Thymus (tissue), 11 donors: ENCODE results near the gene TSGA10. TPM values are rescaled to one million over a fixed set of nuclear protein-coding genes. Genes with fewer than 3 reads are reported as not detected.
"Not testable (repeated sequence)": the region's sequence is repeated elsewhere in the genome, so short reads cannot be mapped to it uniquely, and the experiment has no call there.

Experiments
- DNase-seq, 9 donors: peaks; one replicate each; pipeline ENCODE4 v3.0.0-alpha.2; 2013; ENCODE audit warnings: low spot score in 9 of 9, low read depth in 6 of 9, missing footprints in 1 of 9
- H3K27ac ChIP-seq, 2 donors: one replicate each; pipeline ENCODE4 v1.5.1; 2013; ENCODE audit warnings: control low read depth in 1 of 2, low read depth in 1 of 2, low read length in 1 of 2, mild to moderate bottlenecking in 1 of 2, moderate library complexity in 1 of 2
- H3K27me3 ChIP-seq, 2 donors: one replicate each; pipeline ENCODE4 v1.5.1; 2013; ENCODE audit warnings: low read length in 1 of 2; ENCODE audit not compliant: control insufficient read depth in 2 of 2, insufficient read depth in 1 of 2
- H3K36me3 ChIP-seq, 2 donors: one replicate each; pipeline ENCODE4 v1.5.1; 2013; ENCODE audit warnings: low read length in 1 of 2, mild to moderate bottlenecking in 1 of 2, moderate library complexity in 1 of 2; ENCODE audit not compliant: control insufficient read depth in 2 of 2, insufficient read depth in 2 of 2
- H3K4me1 ChIP-seq, 2 donors: one replicate each; pipeline ENCODE4 v1.5.1; 2013; ENCODE audit warnings: low read length in 2 of 2; ENCODE audit not compliant: control insufficient read depth in 2 of 2, insufficient read depth in 2 of 2
- H3K4me3 ChIP-seq, 2 donors: one replicate each; pipeline ENCODE4 v1.5.1; 2013; ENCODE audit warnings: low read length in 2 of 2, control low read depth in 1 of 2, mild to moderate bottlenecking in 1 of 2
- H3K9me3 ChIP-seq, 2 donors: one replicate each; pipeline ENCODE4 v1.5.1; 2013; ENCODE audit warnings: low read length in 1 of 2, mild to moderate bottlenecking in 1 of 2; ENCODE audit not compliant: control insufficient read depth in 2 of 2, insufficient read depth in 1 of 2
- WGBS: extraction: QIAGEN DNeasy Blood & Tissue Kit; methylation state at CpG from one replicate; pipeline ENCODE4 v1.1.7; 2013; 5-methylcytosine and 5-hydroxymethylcytosine counted together
- polyA plus RNA-seq: library from polyadenylated mRNA; stranded (reverse); fragments of 200-250 nt; gene quantifications from one replicate; pipeline ENCODE4 v1.2.3, GENCODE V29; 2013
- total RNA-seq: library from RNA; stranded (reverse); fragments of 120-200 nt; gene quantifications from one replicate; pipeline ENCODE4 v1.2.4, GENCODE V29; 2013
- donor health status: healthy.

Gene TSGA10
- total and polyA plus RNA-seq, 2 donors, result 6.8 to 8.9 TPM

DNA sequence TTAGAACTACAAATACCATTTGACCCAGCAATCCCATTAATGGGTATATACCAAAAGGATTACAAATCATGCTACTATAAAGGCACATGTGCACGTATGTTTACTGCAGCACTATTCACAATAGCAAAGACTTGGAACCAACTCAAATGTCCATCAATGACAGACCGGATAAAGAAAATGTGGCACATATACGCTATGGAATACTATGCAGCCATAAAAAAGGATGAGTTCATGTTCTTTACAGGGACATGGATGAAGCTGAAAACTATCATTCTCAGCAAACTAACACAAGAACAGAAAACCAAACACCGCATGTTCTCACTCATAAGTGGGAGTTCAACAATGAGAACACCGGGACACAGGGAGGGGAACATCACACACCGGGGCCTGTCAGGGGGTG is 105.6 kb downstream of the TSGA10 start:
- not testable (repeated sequence) for H3K9me3 ChIP-seq, H3K27me3 ChIP-seq, H3K4me3 ChIP-seq, DNase-seq, H3K4me1 ChIP-seq, H3K27ac ChIP-seq, H3K36me3 ChIP-seq
- WGBS, result 97% methylated on average over 6 of the region's 6 CpGs

DNA sequence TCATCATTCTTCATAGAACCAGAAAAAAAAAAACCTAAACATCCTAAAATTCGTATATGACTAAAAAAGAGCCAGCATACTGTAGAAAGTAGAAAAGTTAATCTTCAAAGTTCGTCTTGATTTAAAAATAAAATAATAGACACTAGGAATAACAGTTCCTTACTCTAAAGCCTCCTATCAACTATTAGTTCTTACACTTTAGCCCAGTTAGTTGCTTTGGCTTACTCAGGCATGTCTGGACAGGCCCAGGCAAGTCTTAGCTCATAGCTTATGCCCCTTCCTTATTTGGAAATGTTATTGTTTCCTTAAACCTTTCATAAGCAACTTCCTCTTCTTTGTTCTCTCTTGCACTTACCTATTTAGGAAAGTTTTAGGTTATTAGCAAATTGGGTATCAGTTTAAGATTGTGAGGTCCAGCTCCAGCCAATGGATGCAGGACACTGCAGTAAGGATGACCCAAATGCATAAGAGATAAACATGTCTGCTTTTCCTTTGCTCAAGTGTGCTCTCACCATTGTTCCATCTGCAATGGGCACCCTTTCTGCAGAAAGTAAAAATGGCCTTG is 113.9 kb downstream of the TSGA10 start:
- H3K36me3 ChIP-seq, DNase-seq, H3K9me3 ChIP-seq, H3K4me1 ChIP-seq, H3K27ac ChIP-seq, H3K27me3 ChIP-seq, H3K4me3 ChIP-seq: not testable (repeated sequence)
- WGBS, result 95% methylated on average over 2 of the region's 2 CpGs

GRCh38 chr2:99035920-99036319 is 118.8 kb downstream of the TSGA10 start:
- Histone ChIP-seq H3K27ac (no peak overlapping the region), H3K36me3 (no peaks in the 10 kb centered on the region), H3K27me3 (no peaks in the 10 kb centered on the region), H3K9me3 (no peaks in the 10 kb centered on the region), H3K4me3 (no peak overlapping the region), H3K4me1 (no peaks in the 10 kb centered on the region)
- WGBS, result 94% methylated on average over 1 of the region's 1 CpG
- no peak for DNase-seq

GRCh38 chr2:99032786-99033185 is 122.0 kb downstream of the TSGA10 start:
- no peaks in the 10 kb centered on the region for H3K36me3 ChIP-seq
- H3K27ac ChIP-seq, result no peak overlapping the region
- WGBS, result 95% methylated on average over 6 of the region's 6 CpGs

DNA sequence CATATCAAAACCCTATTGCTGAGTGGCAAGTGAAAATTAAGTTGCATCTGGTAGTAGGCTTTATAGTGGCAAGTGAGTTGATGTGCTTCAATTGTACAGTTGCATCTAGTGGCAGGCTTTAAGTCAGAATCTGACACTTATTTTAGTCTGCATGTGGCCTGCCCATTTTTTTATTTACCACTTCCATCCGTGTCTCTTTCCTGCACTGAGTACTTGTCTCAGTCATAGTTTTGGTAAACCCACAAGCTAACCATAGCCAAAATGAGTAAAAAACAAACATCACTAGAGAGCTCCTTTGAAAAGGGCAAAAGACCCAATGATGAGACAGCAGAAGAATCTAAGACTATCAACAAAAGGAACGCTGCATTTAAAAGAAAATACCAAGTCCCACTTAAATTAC is 122.7 kb downstream of the TSGA10 start:
- Histone ChIP-seq H3K27ac (no peak overlapping the region), H3K9me3 (no peaks in the 10 kb centered on the region), H3K36me3 (no peaks in the 10 kb centered on the region), H3K4me1 (no peaks in the 10 kb centered on the region), H3K27me3 (no peaks in the 10 kb centered on the region), H3K4me3 (no peak overlapping the region)
- 87% methylated on average over 2 of the region's 2 CpGs for WGBS
- no peak for DNase-seq

More at GRCh38 chr2:99032786-99033185, 122.0 kb downstream of the TSGA10 start:
- Histone ChIP-seq H3K27me3 (no peaks in the 10 kb centered on the region), H3K9me3 (no peaks in the 10 kb centered on the region), H3K4me3 (no peak overlapping the region), H3K4me1 (no peaks in the 10 kb centered on the region)
- no peak for DNase-seq

- Histone ChIP-seq H3K27ac (no peak overlapping the region), H3K4me1 (no peaks in the 10 kb centered on the region), H3K36me3 (no peaks in the 10 kb centered on the region), H3K9me3 (no peaks in the 10 kb centered on the region), H3K4me3 (no peak overlapping the region), H3K27me3 (no peaks in the 10 kb centered on the region)
- WGBS, result 80% methylated on average over 3 of the region's 3 CpGs
- DNase-seq, result no peak
These were observed 123.3 kb downstream of the TSGA10 start for GRCh38 chr2:99031481-99031880.

GRCh38 chr2:99028558-99028957 is 126.2 kb downstream of the TSGA10 start:
- H3K4me3 ChIP-seq, result no peak overlapping the region
- no peaks in the 10 kb centered on the region for H3K9me3 ChIP-seq
- H3K27me3 ChIP-seq, result no peaks in the 10 kb centered on the region
- DNase-seq, result no peak
- H3K27ac ChIP-seq, result no peak overlapping the region
- H3K36me3 ChIP-seq, result no peaks in the 10 kb centered on the region
- no peaks in the 10 kb centered on the region for H3K4me1 ChIP-seq
- WGBS, result 89% methylated on average over 4 of the region's 4 CpGs

DNA sequence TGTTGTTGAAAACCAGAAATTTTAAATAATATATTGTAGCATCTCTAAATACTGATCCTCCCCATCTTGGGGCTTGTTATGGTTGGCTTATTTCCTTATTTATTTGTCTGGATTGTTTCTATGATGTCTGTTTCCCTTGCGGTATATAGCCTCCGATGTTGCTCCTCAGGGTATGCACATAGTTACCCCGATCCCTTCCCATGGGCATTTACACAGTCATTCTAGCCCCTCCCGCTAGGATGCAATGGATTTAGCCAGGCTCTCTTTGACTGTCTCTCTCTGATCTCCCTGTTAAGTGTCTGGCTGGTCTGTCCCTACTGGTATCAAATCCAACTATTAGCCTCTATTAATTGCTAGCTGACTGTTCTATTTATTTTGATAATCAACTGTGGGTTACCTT is 126.9 kb downstream of the TSGA10 start:
- Histone ChIP-seq H3K4me3 (no peak overlapping the region), H3K9me3 (no peaks in the 10 kb centered on the region), H3K36me3 (no peaks in the 10 kb centered on the region), H3K27ac (no peak overlapping the region), H3K27me3 (no peaks in the 10 kb centered on the region), H3K4me1 (no peaks in the 10 kb centered on the region)
- 72% methylated on average over 4 of the region's 4 CpGs for WGBS
- DNase-seq, result no peak

DNA sequence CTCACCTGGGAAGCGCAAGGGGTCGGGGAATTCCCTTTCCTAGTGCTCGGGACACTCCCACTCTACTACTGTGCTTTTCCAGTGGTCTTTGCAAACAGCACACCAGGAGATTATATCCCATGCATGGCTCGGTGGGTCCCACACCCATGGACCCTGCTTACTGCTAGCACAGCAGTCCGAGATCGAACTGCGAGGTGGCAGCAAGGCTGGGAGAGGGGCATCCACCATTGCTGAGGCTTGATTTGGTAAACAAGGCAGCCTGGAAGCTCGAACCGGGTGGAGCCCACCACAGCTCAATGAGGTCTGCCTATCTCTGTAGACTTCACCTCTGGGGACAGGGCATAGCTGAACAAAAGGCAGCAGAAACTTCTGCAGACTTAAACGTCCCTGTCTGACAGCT is 154.0 kb downstream of the TSGA10 start:
- Histone ChIP-seq H3K9me3 (peaks cover 0 to 8% of the 10 kb centered on the region in 2 donors), H3K36me3 (no peaks in the 10 kb centered on the region), H3K4me1 (no peaks in the 10 kb centered on the region), H3K4me3 (no peak overlapping the region), H3K27ac (no peak overlapping the region), H3K27me3 (no peaks in the 10 kb centered on the region)
- no peak for DNase-seq
- WGBS, result 96% methylated on average over 10 of the region's 10 CpGs

GRCh38 chr2:98988695-98989094 is 166.0 kb downstream of the TSGA10 start:
- H3K4me3 ChIP-seq, H3K4me1 ChIP-seq, H3K27me3 ChIP-seq, H3K27ac ChIP-seq, H3K36me3 ChIP-seq, H3K9me3 ChIP-seq, DNase-seq: not testable (repeated sequence)
- WGBS, result 97% methylated on average over 28 of the region's 28 CpGs
